Adipose tissue (tissue), 3 donors: ENCODE measurements around the gene NOX4. TPM values are rescaled to one million over a fixed set of nuclear protein-coding genes. Genes with fewer than 3 reads are reported as not detected.
"Not testable (repeated sequence)": the region's sequence is repeated elsewhere in the genome, so short reads cannot be mapped to it uniquely, and the experiment has no call there.

Experiments used
- H3K27ac ChIP-seq: one replicate; pipeline ENCODE4 v1.5.1; 2013; ENCODE audit warnings: low read depth, low read length
- WGBS, 3 donors: extraction: QIAGEN DNeasy Blood & Tissue Kit; methylation state at CpG; one replicate each; pipeline ENCODE4 v1.1.7; 2013; 5-methylcytosine and 5-hydroxymethylcytosine counted together
- polyA plus RNA-seq, 3 donors: library from polyadenylated mRNA; stranded (reverse); fragments of 200-250 nt; gene quantifications; one replicate each; pipeline ENCODE4 v1.2.3, GENCODE V29; 2013
- donor health status: healthy with polysubstance abuse.
- donor health status: Bipolar disorder and iron deficiency.
- donor health status: healthy.

Gene NOX4
- polyA plus RNA-seq, 3 donors = 0.46 to 5.7 (median 5.5) TPM

- 94 to 95% (median 95%) methylated on average over 3 of the region's 3 CpGs for WGBS, 3 donors
These were observed 80.1 kb downstream of the NOX4 start for GRCh38 chr11:89411112-89411511.

GRCh38 chr11:89410666-89411065, 80.5 kb downstream of the NOX4 start:
- H3K27ac ChIP-seq = not testable (repeated sequence)
- WGBS, 3 donors = 67 to 79% (median 71%) methylated on average over 1 of the region's 1 CpG

More at GRCh38 chr11:89411112-89411511, 80.1 kb downstream of the NOX4 start:
- not testable (repeated sequence) for H3K27ac ChIP-seq

GRCh38 chr11:89408441-89408840, 82.7 kb downstream of the NOX4 start:
- not testable (repeated sequence) for H3K27ac ChIP-seq
- WGBS, 3 donors = 69 to 95% (median 84%) methylated on average over 2 of the region's 2 CpGs

- WGBS, 3 donors = 79 to 88% (median 87%) methylated on average over 1 of the region's 1 CpG
- H3K27ac ChIP-seq = no peak overlapping the region
These were observed 85.5 kb downstream of the NOX4 start for GRCh38 chr11:89405629-89406028.

- WGBS, 3 donors = 63 to 83% (median 68%) methylated on average over 1 of the region's 1 CpG
- not testable (repeated sequence) for H3K27ac ChIP-seq
These were observed 99.5 kb downstream of the NOX4 start for GRCh38 chr11:89391654-89392053.

- not testable (repeated sequence) for H3K27ac ChIP-seq
- WGBS, 3 donors = 82 to 95% (median 93%) methylated on average over 3 of the region's 3 CpGs
These were observed 103.7 kb downstream of the NOX4 start for GRCh38 chr11:89387501-89387900.

GRCh38 chr11:89382986-89383385, 108.2 kb downstream of the NOX4 start:
- H3K27ac ChIP-seq = not testable (repeated sequence)
- 85 to 90% (median 86%) methylated on average over 6 of the region's 6 CpGs for WGBS, 3 donors

- 62 to 71% (median 66%) methylated on average over 3 of the region's 3 CpGs for WGBS, 3 donors
- H3K27ac ChIP-seq = no peak overlapping the region
These were observed 110.1 kb downstream of the NOX4 start for GRCh38 chr11:89381094-89381493.

- not testable (repeated sequence) for H3K27ac ChIP-seq
These were observed 111.0 kb downstream of the NOX4 start for GRCh38 chr11:89379976-89380771.

- 68 to 92% (median 74%) methylated on average over 1 of the region's 1 CpG for WGBS, 3 donors
- H3K27ac ChIP-seq = not testable (repeated sequence)
These were observed 112.2 kb downstream of the NOX4 start for GRCh38 chr11:89378986-89379385.

GRCh38 chr11:89369356-89369755, 121.8 kb downstream of the NOX4 start:
- H3K27ac ChIP-seq = not testable (repeated sequence)
- WGBS, 3 donors = 78 to 84% (median 81%) methylated on average over 2 of the region's 2 CpGs

GRCh38 chr11:89364856-89365255, 126.3 kb downstream of the NOX4 start:
- not testable (repeated sequence) for H3K27ac ChIP-seq
- WGBS, 3 donors = 55 to 70% (median 64%) methylated on average over 2 of the region's 2 CpGs

- WGBS, 3 donors = 63 to 93% (median 90%) methylated on average over 2 of the region's 2 CpGs
- no peak overlapping the region for H3K27ac ChIP-seq
These were observed 129.4 kb downstream of the NOX4 start for GRCh38 chr11:89361734-89362133.

- H3K27ac ChIP-seq = not testable (repeated sequence)
These were observed 132.0 kb downstream of the NOX4 start for GRCh38 chr11:89359208-89359607.

- WGBS, 3 donors = 42 to 63% (median 59%) methylated on average over 4 of the region's 4 CpGs
- H3K27ac ChIP-seq = no peak overlapping the region
These were observed 132.4 kb downstream of the NOX4 start for GRCh38 chr11:89358761-89359160.

- 84 to 100% (median 95%) methylated on average over 1 of the region's 1 CpG for WGBS, 3 donors
- no peak overlapping the region for H3K27ac ChIP-seq
These were observed 135.5 kb downstream of the NOX4 start for GRCh38 chr11:89355646-89356045.

- H3K27ac ChIP-seq = not testable (repeated sequence)
- WGBS, 3 donors = 92 to 97% (median 94%) methylated on average over 2 of the region's 2 CpGs
These were observed 136.7 kb downstream of the NOX4 start for GRCh38 chr11:89354513-89354912.

- H3K27ac ChIP-seq = no peak overlapping the region
- WGBS, 3 donors = 80 to 87% (median 86%) methylated on average over 2 of the region's 2 CpGs
These were observed 144.1 kb downstream of the NOX4 start for GRCh38 chr11:89347071-89347470.

- WGBS, 3 donors = 70 to 86% (median 85%) methylated on average over 5 of the region's 5 CpGs
- H3K27ac ChIP-seq = no peak overlapping the region
These were observed 144.6 kb downstream of the NOX4 start for GRCh38 chr11:89346601-89347000.

- not testable (repeated sequence) for H3K27ac ChIP-seq
- 53 to 58% (median 57%) methylated on average over 3 of the region's 3 CpGs for WGBS, 3 donors
These were observed 148.1 kb downstream of the NOX4 start for GRCh38 chr11:89342880-89343572.
